Anterior cingulate cortex (tissue), 58 donors: Measurements from ENCODE around the gene DNAH3.
"Not testable (repeated sequence)": the region's sequence is repeated elsewhere in the genome, so short reads cannot be mapped to it uniquely, and the experiment has no call there.

Experiments used
- DNase-seq, 58 donors: peaks; one replicate each; lab custom pipeline; 2025; lab: John Stamatoyannopoulos, UW

Gene DNAH3

GRCh38 chr16:21128991-21129390, 21.7 kb downstream of the DNAH3 start:
- DNase-seq = peak in 1 of 58 donors; percentile 7

- DNase-seq = peak in 1 of 58 donors; percentile 10
These were observed 24.1 kb downstream of the DNAH3 start for GRCh38 chr16:21126518-21126917.

DNA sequence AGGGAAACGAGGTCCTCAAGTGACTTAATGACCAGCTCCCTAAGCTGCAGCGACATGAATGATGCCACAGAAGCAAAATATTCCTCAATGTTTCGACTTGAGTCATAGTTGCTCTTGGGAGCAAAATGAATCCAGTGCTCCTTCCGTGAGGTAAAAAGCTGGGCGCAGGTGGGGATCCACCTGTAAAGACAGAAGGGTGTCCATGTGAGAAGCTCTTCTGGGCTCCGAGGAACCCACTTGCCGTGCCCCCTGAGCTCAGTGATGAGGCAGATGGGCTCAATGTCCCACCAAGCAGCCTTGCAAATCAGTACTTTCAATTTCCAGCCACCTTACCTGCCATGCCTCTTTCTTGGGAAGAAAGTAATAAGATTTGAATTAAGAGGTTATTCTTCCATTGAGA, 25.5 kb downstream of the DNAH3 start:
- DNase-seq = no peak

DNA sequence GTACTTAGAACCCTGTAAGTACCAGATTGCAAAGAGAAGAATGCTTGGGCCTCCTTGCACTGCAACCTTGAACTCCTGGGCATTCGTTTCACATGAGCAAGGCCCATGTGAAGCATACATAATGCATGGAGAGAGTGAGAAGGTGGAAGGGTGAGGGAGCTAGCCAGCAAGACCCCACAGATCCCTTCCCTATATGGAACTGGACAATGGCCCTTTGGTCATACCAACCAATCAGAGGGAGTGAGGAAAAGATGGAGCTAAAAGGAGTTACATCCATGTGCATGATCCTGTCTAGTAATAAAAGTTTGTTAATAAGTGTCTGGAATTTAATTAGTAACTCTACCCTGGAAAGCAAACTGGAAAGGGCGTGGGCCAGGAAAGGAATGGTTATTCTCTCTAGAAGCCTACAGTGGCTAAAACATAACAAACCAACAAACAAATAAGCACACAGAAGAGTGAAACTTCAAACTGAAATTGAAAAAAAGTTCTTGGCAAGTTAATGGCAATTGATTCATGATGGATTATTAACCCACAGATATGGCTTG, 29.6 kb downstream of the DNAH3 start:
- no peak for DNase-seq

DNA sequence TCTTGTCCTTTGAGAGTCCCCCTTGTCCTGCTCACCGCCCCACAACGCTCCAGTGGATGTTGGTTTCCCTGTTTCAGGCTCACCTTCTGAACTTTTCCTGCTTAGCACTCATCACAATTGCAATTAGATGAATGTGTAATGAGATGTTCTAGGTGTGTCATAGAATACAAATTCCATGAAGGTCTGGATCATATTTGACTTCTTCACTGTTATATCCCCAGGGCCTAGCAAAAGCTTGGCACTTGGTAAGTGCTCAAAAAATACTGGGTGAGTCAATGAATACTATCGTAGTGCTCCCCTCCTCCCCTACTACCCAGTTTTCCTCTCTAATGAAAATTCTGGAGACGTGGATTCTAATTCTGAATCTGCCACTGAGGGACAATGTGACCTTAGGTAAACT, 33.1 kb downstream of the DNAH3 start:
- no peak for DNase-seq

- DNase-seq = no peak
These were observed 34.4 kb downstream of the DNAH3 start for GRCh38 chr16:21116148-21116693.

DNA sequence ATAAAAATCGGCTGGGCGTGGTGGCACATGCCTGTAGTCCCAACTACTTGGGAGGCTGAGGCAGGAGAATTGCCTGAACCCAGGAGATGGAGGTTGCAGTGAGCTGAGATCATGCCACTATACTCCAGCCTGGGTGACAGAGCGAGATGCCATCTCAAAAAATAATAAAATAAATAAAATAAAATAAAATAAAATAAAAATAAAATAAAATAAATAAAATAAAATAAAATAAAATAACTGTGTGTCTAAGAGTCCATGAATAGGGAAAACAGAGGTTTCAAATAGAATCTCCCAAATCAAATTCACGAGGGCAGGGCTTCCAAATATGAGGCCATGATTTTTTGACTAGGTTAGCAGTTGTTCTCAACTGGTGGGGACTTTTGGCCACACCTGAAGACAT, 35.1 kb downstream of the DNAH3 start:
- not testable (repeated sequence) for DNase-seq

DNA sequence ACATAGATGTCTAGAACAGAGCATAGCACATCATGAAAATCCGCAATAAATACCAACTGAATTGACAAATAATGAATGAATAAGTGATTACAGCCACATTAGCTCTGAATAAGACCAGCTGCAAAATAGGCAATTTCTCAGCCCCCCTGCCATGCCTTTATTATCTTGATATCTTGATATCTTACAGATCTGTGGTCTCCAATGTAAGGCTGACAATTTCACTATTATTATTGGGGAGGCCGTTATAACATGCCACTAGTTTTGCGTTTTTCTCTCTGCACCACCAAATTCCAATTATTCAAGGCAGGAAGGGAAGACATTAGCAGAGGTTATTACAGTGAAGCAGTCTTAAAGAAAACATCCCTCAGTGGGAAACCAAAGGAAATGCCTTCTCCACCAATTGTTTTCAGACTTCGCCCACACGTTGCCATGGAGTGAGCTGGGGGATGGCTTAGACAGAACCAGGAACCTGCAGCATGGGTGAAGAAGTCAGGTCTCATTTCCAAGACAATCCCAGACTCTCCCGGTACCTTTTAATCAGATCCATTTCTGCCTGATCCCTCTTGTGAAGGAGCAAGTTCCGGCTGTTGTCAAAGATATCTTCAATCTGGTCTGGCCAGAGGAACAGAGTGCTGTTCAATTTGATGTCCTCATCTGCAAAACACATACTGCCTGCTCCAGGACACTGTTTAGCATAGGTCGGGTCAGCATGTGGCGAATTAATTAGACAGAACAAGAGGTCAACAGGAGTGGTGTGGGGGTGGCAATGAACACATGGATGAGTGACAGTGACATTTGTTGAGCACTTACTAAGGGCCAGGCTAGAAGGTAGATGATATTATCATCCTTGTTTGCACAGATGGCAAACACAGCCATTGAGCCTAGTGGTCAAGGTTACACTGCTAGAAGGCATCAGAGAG, 46.4 kb downstream of the DNAH3 start:
- peak in 2 of 58 donors; percentile 1 to 3 for DNase-seq

DNA sequence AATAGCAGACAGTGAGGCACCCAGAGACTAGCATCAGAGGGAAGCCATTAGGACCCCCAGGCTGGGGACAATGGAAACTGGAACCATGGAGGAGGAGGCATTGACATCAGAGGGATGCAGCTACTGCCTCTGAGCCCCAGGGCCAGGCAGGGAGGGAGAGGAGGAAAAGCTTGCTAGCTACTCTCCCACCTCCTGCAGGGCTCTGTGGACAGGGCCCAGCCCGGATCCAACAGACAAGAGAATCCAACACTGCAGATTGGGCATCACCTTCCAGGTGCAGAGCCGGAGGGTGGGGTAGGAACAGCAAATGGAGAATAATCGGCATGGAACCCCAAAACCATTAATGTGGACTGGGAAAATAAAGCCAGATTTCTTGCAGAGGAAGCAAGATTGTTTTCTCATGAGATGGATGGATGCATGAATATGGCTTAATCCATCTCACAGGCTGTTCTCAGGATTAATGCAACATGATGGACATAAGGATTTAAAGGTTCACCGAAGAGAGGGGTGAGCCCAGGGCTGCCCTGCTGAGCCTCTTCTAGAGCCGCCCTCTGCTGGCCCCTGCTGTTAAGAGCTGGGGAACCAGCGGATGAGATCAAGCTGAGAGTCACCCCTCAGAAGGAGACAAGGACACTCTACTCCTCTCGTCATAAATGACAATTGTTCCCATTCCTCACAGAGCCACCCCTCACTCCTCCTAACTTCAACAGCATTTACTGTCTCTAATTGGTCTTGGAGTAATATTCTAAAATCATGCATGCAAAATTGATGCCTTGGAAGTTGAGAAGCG, 48.8 kb downstream of the DNAH3 start:
- peak in 1 of 58 donors; percentile 2 for DNase-seq

DNA sequence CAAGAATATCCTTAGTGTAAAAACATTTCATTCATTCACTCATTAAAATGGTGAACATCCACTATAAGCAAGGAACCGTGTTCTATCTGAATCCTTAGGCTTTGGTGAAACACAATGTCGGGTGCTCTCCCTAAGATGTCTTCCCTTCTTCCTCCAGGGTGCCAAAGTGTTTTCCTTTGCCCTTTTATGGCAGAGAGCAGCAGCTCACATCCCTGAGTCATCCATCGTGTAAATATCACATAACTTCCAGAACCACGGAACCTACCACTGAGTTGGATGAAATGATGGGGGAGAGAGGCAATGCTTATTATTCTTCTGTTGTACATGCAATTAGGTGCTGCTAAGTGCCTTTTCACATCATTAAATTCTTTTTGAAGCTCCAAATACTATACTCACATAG, 50.2 kb downstream of the DNAH3 start:
- DNase-seq = no peak

DNA sequence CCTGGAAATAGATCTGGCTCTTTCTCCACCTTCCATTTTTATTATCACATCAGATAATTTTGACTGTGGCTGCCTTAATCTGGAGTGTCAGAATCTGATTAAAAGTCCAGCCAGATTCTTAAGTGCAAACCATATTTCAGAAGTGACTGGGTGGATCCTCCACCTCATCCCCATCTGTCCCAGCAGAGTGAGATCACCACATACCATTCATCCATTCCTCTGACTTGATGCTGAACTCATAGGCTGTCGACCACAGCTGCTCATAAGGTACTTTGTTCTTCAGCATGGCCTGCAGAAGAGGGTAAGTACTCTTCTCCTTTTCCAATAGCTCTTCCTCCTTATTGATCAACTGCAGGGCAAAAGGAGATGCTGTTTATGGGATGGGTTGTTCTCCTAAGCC, 53.5 kb downstream of the DNAH3 start:
- peak in 2 of 58 donors; percentile 1 to 5 for DNase-seq

DNA sequence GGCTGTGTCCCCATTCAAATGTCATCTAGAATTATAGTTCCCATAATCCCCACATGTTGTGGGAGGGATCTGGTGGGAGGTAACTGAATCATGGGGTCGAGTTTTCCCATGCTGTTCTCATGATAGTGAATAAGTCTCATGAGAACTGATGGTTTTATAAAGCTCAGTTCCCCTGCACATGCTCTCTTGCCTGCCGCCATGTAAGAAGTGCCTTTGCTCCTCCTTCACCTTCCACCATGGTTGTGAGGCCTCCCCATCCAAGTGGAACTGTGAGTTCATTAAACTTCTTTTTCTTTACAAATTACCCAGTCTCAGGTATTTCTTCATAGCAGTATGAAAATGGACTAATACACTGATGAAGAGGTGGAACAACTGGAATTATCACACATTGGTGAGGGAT, 55.9 kb downstream of the DNAH3 start:
- DNase-seq = not testable (repeated sequence)

DNA sequence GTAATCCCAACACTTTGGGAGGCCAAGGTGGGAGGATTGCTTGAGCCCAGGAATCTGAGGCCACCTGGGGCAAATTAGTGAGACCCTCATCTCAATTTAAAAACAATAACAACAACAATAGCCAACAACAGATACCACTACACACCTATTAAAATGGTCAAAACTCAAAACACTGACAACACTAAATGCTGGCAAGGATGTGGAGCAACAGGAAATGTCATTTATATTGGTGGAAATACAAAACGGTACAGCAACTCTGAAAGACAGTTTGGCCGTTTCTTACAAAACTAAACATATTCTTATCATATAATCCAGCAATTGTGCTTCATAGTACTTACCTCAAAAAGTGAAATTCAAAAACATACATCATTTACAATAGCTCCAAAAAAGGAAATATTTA, 57.7 kb downstream of the DNAH3 start:
- no peak for DNase-seq

DNA sequence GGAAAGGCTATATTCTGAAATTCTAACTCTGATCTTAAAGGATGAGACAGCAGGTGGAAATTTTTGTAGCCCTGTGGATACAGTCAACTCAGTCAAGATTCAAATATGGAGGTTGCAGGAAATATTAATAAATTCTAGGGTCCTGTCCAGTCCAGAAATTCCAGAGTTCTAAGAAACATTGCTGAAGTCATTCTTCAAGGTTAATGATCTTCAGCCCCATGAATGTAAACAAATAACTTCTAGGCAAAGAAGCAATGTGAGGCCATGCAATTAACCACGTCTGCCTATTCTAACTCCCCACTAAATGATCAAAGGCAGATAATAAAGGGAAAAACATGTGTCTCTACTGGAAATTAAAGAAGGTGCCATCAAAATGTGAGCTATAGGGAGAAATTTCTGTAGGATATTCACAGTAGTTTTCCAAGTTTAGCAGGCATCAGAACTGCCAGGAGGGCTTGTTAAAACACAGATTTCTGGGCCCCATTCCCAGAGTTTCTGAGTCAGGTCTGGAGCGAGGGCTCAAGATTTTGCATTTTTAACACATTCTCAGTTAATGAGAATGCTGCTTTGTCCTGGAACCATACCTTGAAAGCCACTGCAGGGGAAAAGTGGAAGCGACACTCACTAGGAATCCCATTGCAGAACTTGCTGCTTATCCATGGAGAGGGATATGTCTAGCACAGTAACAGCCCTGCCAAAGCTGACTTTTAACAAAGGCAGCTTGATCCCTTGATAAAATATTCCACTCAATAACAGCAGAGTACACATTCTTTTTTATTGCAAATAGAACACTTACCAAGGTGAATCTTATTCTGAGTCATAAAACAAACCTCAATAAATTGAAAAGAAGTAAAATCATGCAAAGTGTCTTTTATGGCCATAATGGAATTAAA, 61.8 kb downstream of the DNAH3 start:
- peak in 5 of 58 donors; percentile 1 to 44 (median 11) for DNase-seq

DNA sequence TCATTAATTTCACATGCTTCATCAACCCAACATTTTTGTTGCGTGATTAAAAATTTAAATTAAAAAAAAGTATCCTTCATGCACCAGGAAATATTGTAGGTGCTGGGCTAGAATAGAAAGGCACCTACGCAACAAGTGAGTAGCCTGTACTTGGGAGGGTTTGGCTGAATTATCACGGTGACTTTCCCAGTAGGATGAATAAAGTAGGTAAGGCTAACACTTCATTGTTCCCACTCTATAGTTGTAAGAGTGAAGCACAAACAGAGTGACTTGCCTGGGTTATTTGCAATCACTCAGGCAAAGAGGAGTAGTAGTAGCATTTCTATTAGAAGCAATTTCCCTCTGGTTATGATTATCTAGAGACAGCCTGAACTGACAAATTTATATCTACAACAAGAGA, 62.5 kb downstream of the DNAH3 start:
- DNase-seq = no peak

DNA sequence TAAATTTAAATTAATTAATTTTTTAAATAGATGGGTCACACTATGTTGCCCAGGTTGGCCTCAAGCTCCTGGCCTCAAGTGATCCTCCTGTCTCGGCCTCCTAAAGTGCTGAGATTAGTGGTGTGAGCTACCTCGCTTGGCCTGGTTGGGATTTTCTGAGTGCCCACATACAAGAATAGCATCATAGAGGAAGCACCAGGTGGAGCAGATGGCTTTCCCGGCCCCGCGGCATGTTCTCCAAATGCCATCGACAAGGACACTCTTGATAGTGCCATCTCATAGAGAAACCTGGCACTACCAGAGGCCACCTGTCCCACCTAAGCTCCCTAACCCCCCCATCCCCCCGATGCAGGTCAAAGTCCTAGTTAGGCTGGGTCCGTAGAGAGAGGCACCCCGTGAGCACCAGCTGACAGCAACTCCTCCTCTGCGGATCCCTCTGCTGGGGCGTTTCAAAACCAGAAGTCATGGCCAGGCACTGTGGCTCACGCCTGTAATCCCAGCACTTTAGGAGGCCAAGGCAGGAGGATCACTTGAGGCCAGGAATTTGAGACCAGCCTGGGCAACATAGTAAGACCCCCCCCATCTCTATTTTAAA, 65.9 kb downstream of the DNAH3 start:
- DNase-seq = no peak

- DNase-seq = peak in 36 of 58 donors; percentile 1 to 44 (median 12)
These were observed 66.8 kb downstream of the DNAH3 start for GRCh38 chr16:21083729-21084268.

DNA sequence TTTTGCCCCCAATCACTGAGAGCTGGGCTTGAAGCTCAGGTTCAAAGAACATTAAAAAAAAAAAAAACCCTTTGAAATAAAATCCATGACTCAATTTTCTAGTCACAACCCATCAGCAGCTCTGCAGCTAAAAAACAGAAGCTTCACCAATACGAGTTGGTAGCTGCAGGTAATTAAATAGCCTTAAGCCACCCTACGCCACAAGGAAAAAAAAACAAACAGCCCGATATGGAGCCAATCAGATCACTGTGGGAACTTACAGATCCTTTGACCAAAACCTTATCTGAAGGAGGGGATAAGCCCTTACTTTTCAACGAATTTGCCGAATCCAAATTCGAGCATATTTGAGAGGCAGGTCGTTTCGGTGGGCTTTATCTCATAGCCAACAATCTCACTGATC, 69.3 kb downstream of the DNAH3 start:
- no peak for DNase-seq

GRCh38 chr16:21078563-21078962, 72.1 kb downstream of the DNAH3 start:
- no peak for DNase-seq
